ENCODE results near the gene TBCD. TPM values are rescaled to one million over a fixed set of nuclear protein-coding genes. Genes with fewer than 3 reads are reported as not detected.

TBCD gene
- total RNA-seq, 1 donor from 2014 or later = 40.4 TPM

DNA sequence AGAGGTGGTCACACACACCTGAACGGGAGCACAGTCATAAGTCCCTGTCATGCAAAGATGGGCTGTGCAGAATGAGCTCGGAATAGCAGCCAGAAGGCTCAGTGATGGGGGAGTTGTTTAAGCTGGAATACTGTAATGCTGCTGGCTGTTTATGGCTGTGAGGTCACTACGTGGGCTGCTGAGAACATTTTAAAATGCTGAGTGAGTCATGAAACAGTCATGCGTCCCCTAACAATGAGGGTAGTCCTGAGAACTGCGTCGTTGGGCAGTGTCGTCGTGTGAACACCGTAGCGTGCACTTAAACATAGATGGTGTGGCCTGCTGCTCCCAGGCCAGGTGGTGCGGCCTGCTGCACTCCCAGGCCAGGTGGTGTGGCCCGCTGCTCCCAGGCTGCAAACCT, 39.7 kb downstream of the TBCD start:
- no peak for DNase-seq

- DNase-seq = peak; percentile 66
Observed at GRCh38 chr17:82793974-82794630, 42.2 kb downstream of the TBCD start.

DNA sequence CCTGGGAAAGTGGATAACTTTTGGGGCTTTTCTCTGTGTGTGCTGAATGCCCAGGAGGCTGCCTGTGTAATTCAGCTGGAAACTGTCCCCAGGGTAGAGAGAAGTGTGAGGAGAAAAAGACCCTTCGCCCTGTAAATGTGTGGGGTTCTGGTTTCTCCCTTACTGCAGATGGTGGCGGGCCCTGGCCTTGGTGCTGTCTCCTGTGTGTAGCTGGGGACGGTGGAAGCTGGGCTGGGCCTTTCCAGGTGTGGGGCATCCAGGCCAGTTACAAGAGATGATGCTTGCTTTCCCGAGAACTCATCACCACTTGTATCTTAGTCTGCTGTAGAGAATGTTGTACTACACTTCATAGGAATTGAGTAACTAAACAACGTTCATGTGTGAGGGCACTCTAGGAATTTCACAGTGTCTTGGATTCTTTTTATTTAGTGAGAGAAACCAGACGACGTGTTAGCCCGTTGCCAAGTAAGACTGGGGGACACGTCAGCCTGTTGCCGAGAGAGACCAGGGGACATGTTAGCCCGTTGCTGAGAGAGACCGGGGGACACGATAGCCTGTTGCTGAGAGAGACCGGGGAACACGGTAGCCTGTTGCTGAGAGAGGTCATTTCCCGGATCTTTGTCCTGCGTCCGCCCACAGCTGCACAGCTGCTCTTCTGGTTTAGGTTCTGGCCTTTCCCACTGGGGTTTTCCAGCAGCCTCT, 43.1 kb downstream of the TBCD start:
- peak; percentile 79 for DNase-seq

DNA sequence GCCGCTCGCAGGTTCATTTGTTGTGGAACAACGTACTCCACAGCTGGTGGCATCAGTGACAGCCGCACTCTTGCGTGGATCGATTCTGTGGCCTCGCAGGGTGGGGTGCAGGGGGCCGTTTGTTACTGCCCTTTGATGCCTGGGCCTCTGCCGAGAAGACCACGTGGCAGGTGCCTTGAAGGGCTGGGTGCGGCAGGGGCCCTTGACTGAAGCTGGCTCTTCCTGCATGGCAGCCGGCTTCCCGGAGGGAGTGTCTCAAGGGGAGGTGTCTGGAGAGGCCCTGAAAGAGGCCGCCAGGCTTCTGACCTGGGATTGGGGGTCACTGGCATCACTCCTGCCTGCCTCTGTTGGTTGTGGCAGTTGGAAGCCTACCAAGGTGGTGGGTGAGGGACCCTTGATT, 43.8 kb downstream of the TBCD start:
- DNase-seq = no peak

- DNase-seq = no peak
Observed at GRCh38 chr17:82797061-82797460, 45.2 kb downstream of the TBCD start.

- no peak for DNase-seq
Observed at GRCh38 chr17:82798752-82799151, 46.9 kb downstream of the TBCD start.

- DNase-seq = no peak
Observed at GRCh38 chr17:82799591-82799990, 47.7 kb downstream of the TBCD start.

GRCh38 chr17:82800885-82801284, 49.0 kb downstream of the TBCD start:
- DNase-seq = no peak

GRCh38 chr17:82801377-82801970, 49.6 kb downstream of the TBCD start:
- no peak for DNase-seq

- peak; percentile 46 for DNase-seq
Observed at GRCh38 chr17:82802075-82802780, 50.4 kb downstream of the TBCD start.

- DNase-seq = no peak
Observed at GRCh38 chr17:82803185-82803584, 51.3 kb downstream of the TBCD start.

- no peak for DNase-seq
Observed at GRCh38 chr17:82803606-82804005, 51.7 kb downstream of the TBCD start.

GRCh38 chr17:82804442-82805191, 52.8 kb downstream of the TBCD start:
- DNase-seq = peak; percentile 95

DNA sequence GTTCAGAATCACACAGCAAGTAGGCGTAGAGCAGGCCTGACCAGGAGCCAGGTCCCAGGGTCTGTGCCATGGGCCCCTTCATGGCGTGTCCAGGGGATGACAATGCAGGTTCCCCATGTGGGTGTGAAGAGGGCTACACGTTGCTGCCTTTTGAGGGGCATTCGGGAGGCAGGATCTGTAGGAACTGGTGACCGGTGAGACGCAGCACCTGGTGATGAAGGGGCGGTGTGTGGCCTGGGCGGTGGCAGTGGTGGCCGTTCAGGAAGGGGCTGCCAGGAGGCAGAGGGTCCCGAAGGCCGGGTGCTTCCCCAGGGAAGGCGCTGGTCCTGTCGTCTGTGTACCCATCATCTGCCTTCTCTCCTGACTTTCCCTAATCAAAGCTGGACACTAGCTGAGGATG, 53.4 kb downstream of the TBCD start:
- DNase-seq = no peak

- no peak for DNase-seq
Observed at GRCh38 chr17:82805823-82806222, 54.0 kb downstream of the TBCD start.

- DNase-seq = no peak
Observed at GRCh38 chr17:82806645-82807044, 54.8 kb downstream of the TBCD start.

DNA sequence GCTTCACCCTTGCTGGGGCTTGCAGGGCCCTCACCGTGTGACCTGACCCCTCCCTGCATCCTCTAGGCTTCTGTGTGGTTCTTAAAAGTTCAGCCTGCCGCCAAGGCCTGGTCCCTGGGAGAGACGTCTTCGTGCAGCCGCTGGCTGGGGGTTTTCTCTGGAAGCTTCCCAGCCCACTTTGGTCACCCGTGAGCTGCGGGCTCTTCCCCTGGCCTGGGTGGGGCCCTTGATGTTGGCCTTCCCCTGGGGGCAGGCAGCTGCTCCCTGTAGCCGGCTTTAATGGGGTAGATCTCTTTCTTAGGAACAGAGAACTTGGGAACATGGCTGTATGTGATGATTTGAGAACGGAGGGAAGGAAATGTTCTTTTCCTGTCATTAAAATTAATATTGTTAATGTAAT, 55.2 kb downstream of the TBCD start:
- DNase-seq = no peak

- no peak for DNase-seq
Observed at GRCh38 chr17:82807562-82807961, 55.7 kb downstream of the TBCD start.

- DNase-seq = no peak
Observed at GRCh38 chr17:82808006-82808405, 56.1 kb downstream of the TBCD start.

DNA sequence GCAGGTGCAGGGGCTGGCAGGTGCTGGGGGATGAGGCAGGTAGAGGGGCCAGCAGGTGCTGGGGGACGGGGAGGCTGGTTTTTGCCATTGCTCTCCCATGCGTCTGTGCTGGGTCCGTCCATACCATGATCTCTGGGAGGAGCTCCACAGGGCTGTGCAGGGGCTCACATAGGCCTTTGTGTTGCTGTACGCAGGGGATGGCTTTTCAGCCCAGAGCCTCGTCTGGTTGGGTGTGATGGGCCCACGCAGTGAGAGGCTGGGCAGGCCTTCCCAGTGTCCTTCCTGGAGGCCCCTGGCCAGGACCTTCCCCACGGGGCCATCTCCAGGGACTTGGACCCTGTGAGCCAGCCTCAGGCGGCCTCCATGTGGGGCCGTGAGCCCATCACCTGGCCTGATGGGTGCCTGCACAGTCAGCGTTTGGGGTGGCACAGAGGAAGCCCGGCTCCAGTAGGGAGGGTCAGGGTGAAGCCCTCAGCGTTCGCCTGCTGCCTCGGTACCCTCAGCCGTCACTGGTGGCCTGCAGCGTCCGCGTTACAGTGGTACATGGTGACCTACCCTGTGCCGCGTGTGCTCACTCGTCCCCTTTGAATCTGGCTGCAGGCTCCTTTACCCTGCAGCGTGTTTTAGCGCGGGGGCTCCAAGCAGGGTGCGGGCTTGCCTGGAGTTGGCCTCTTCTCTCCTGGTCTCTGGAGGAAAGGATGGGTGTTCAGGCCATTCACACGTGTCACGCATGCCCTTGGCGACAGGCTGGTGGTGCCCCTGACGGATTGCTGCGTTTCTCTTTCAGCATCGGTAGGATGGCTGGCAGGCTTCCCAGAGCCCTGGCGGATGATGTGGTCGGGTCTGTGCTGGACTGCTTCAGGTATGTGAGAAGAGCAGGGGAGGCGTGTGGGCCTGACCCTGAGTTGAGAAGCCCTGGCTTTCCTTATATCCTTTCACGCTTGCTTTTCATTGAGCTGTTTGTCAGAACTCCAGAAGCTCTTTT, 57.3 kb downstream of the TBCD start:
- no peak for DNase-seq
